ENCODE results near the gene RGS7BP.

GRCh38 chr5:64532212-64532611 is 26.4 kb downstream of the RGS7BP start:
- no peak for TF ChIP-seq POLR2A (IDR thresholded peaks at IDR 0.05; ENCODE audit: low read length)
- no peak for TF ChIP-seq EP300 (IDR thresholded peaks at IDR 0.05)
- no peak for TF ChIP-seq RAD21 (conservative IDR thresholded peaks at IDR 0.05 in 1 of 2, IDR thresholded peaks at IDR 0.05 in 1 of 2)
- TF ChIP-seq, protein P1, sequence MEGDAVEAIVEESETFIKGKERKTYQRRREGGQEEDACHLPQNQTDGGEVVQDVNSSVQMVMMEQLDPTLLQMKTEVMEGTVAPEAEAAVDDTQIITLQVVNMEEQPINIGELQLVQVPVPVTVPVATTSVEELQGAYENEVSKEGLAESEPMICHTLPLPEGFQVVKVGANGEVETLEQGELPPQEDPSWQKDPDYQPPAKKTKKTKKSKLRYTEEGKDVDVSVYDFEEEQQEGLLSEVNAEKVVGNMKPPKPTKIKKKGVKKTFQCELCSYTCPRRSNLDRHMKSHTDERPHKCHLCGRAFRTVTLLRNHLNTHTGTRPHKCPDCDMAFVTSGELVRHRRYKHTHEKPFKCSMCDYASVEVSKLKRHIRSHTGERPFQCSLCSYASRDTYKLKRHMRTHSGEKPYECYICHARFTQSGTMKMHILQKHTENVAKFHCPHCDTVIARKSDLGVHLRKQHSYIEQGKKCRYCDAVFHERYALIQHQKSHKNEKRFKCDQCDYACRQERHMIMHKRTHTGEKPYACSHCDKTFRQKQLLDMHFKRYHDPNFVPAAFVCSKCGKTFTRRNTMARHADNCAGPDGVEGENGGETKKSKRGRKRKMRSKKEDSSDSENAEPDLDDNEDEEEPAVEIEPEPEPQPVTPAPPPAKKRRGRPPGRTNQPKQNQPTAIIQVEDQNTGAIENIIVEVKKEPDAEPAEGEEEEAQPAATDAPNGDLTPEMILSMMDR (IDR thresholded peaks at IDR 0.05) = no peak
- TF ChIP-seq RARB (CRISPR knock-in tag; IDR thresholded peaks at IDR 0.05) = no peak
- no peak for TF ChIP-seq ELK1 (IDR thresholded peaks at IDR 0.05; ENCODE audit: low read depth, low read length)
- no peak for TF ChIP-seq ESRRA (IDR thresholded peaks at IDR 0.05; ENCODE audit: borderline replicate concordance, low read length)
- no peak for TF ChIP-seq POLR2AphosphoS2 (conservative IDR thresholded peaks at IDR 0.05; ENCODE audit: low read length)
- TF ChIP-seq MAFK (IDR thresholded peaks at IDR 0.05; ENCODE audit: partially characterized antibody) = no peak
- no peak for TF ChIP-seq MYC (IDR thresholded peaks at IDR 0.05; ENCODE audit: borderline replicate concordance, low read length)
